GM12878 (cell line): ENCODE data around the gene TOP2B. TPM values are rescaled to one million over a fixed set of nuclear protein-coding genes. Genes with fewer than 3 reads are reported as not detected.

Source experiments
- ATAC-seq: fragments of 200-7000 bp; cut with Tn5 transposase; 3 replicates; pipeline ENCODE4 v1.9.1; 2020; ENCODE audit warnings: mild to moderate bottlenecking, moderate library complexity
- BruUV-seq: library from RNA; stranded (reverse); fragments of 400-500 nt; replicated peaks from 2 replicates; lab custom pipeline; 2021; lab: Mats Ljungman, UMichigan
- CTCF ChIA-PET: fragments of 300-600 bp; sonication (Branson Sonifier 250); formaldehyde crosslinking; extraction: SDS; loops from one replicate; lab custom pipeline; 2021; ENCODE audit warnings: inconsistent platforms; lab: Yijun Ruan, JAX
- POLR2A ChIA-PET: fragments of 350-600 bp; formaldehyde crosslinking; extraction: SDS; loops from one replicate; lab custom pipeline; 2021; ENCODE audit warnings: inconsistent platforms; lab: Charles Lee
- RAD21 ChIA-PET: fragments of 300-600 bp; sonication (Branson Sonifier 250); formaldehyde crosslinking; loops from one replicate; lab custom pipeline; 2023; ENCODE audit warnings: antibody characterized with exemption; ENCODE audit not compliant: unreplicated experiment; lab: Charles Lee
- SMC1A ChIA-PET: fragments of 300-600 bp; sonication (Branson Sonifier 250); formaldehyde crosslinking; loops from one replicate; lab custom pipeline; 2023; ENCODE audit not compliant: unreplicated experiment, uncharacterized antibody; lab: Charles Lee
- DNase-seq: peaks from one replicate; pipeline ENCODE4 v3.0.0-alpha.2; 2011; ENCODE audit warnings: low read depth, low spot score
- FAIRE-seq: peaks from 3 replicates; lab custom pipeline; 2011; peaks lifted over from hg19 to GRCh38; lab: Jason Lieb, UNC
- H2AFZ ChIP-seq: 2 replicates; pipeline ENCODE4 v1.6.0; 2011; ENCODE audit warnings: low read depth, low read length, control low read depth; ENCODE audit not compliant: control insufficient read depth
- H3K27ac ChIP-seq: 2 replicates; pipeline ENCODE4 v1.5.1; 2011; ENCODE audit warnings: control low read depth; ENCODE audit not compliant: control insufficient read depth, insufficient read depth
- H3K27me3 ChIP-seq, 2 experiments: replicated peaks in 1 of 2; 2 replicates each; pipeline versions ENCODE4 v1.6.0 to v1.6.1; 2011; ENCODE audit warnings: low read length in 1 of 2; ENCODE audit not compliant: control insufficient read depth in 2 of 2, insufficient read depth in 2 of 2
- H3K36me3 ChIP-seq, 2 experiments: 2 replicates each; pipeline ENCODE4 v1.5.1; 2011; ENCODE audit warnings: low read length in 1 of 2; ENCODE audit not compliant: control insufficient read depth in 2 of 2, insufficient read depth in 2 of 2
- H3K4me1 ChIP-seq: 2 replicates; pipeline ENCODE4 v1.6.1; 2011; ENCODE audit warnings: mild to moderate bottlenecking, low read length, moderate library complexity, mixed read lengths; ENCODE audit not compliant: control insufficient read depth, insufficient read depth
- H3K4me2 ChIP-seq: 2 replicates; pipeline ENCODE4 v1.6.0; 2011; ENCODE audit warnings: control low read depth; ENCODE audit not compliant: control insufficient read depth, insufficient read depth
- H3K4me3 ChIP-seq: fragments of 200-600 bp; sonication (generic); 2 replicates; pipeline ENCODE4 v1.5.1; 2016
- H3K79me2 ChIP-seq: 2 replicates; pipeline ENCODE4 v1.6.0; 2011; ENCODE audit warnings: low read length; ENCODE audit not compliant: control insufficient read depth, insufficient read depth
- H3K9ac ChIP-seq: 2 replicates; pipeline ENCODE4 v1.8.0; 2011; ENCODE audit warnings: low read length, control low read depth, mixed read lengths; ENCODE audit not compliant: control insufficient read depth, insufficient read depth
- H3K9me3 ChIP-seq: replicated peaks from 3 replicates; pipeline ENCODE4 v1.5.1; 2011; ENCODE audit warnings: mild to moderate bottlenecking, low read length; ENCODE audit not compliant: control insufficient read depth, insufficient read depth
- H4K20me1 ChIP-seq: 2 replicates; pipeline ENCODE4 v1.6.0; 2011; ENCODE audit not compliant: control insufficient read depth, insufficient read depth
- KAT2A ChIP-seq: conservative IDR thresholded peaks from 2 replicates; pipeline ENCODE4 v1.6.1; 2011; ENCODE audit warnings: low read depth, low read length; ENCODE audit not compliant: control insufficient read depth
- ZBTB40 ChIP-seq: fragments of 450-650 bp; IDR thresholded peaks from 2 replicates; pipeline ENCODE4 v1.6.1; 2016; ENCODE audit warnings: mild to moderate bottlenecking, moderate library complexity, borderline replicate concordance
- ZNF384 ChIP-seq: IDR thresholded peaks from 2 replicates; pipeline ENCODE4 v1.6.1; 2012; ENCODE audit warnings: low read depth, mild to moderate bottlenecking, low read length, improper control_type of control experiment, borderline replicate concordance
- WGBS: methylation state at CpG from one replicate; pipeline ENCODE4 v1.1.6; 2016; ENCODE audit warnings: low lambda C conversion rate; ENCODE audit not compliant: insufficient replicate concordance, insufficient coverage; ENCODE audit errors: missing lambda C conversion rate; 5-methylcytosine and 5-hydroxymethylcytosine counted together
- in situ Hi-C: fragments of 300-500 bp; cut with MboI; formaldehyde crosslinking; loops from 9 replicates; pipeline ENCODE4 v1.14.3; 2018; ENCODE audit warnings: mixed read lengths
- intact Hi-C: fragments of 100-400 bp; cut with micrococcal nuclease; formaldehyde crosslinking; loops from one replicate; pipeline ENCODE4 v1.14.2; 2022; ENCODE audit not compliant: unreplicated experiment
- polyA plus RNA-seq, 11 experiments: library from polyadenylated mRNA; depleted of rRNA in 4 of 11; unstranded in 6 of 11; stranded (reverse) in 5 of 11; fragments of >200 nt; fragmentation: Nextera tagmentation in 4 of 11; fragmentation: Illumina TruSeq in 1 of 11; extraction: Ambion mirVana in 4 of 11; extraction: Trizol in 1 of 11; gene quantifications; 1 replicate in 1 of 11; 2 replicates in 10 of 11; pipeline versions ENCODE4 v1.2.1 to v1.2.3, GENCODE V29; 2011 to 2016; ENCODE audit warnings: inconsistent platforms in 2 of 11, missing spikeins in 2 of 11, low read depth in 1 of 11
- total RNA-seq, 4 experiments: library from RNA; depleted of rRNA in 3 of 4; stranded (reverse); fragments of >200 nt in 3 of 4; fragmentation: Illumina TruSeq in 1 of 4; extraction: Trizol in 1 of 4; gene quantifications; 2 replicates each; pipeline versions ENCODE4 v1.2.1 to v1.2.3, GENCODE V29; 2013 to 2021

Gene TOP2B
- total and polyA plus RNA-seq, 10 of the 15 experiments (the other 5 are each of a cell fraction or from before 2014, with no cell fraction given): 28.6 to 134 (median 83.4) TPM

GRCh38 chr3:25576146-25576545 lies 88.6 kb downstream of the TOP2B start:
- Histone ChIP-seq H3K9me3 (no peaks in the 10 kb centered on the region), H4K20me1 (no peaks in the 10 kb centered on the region; the same call in 1 of the 2 replicates), H3K79me2 (no peaks in the 10 kb centered on the region), H3K4me2 (no peak overlapping the region), H3K27me3 (no peaks in the 10 kb centered on the region; a peak in 1 of 4 replicates), H3K4me1 (no peaks in the 10 kb centered on the region), H3K4me3 (no peak overlapping the region), H2AFZ (no peak overlapping the region), H3K36me3 (no peaks in the 10 kb centered on the region), H3K9ac (no peak overlapping the region), H3K27ac (no peak overlapping the region)
- no peak for FAIRE-seq
- WGBS: 14% methylated on average over 3 of the region's 4 CpGs
- ChIA-PET POLR2A (no interaction called here), RAD21 (no interaction called here), CTCF (interaction anchor here (1.3 kb wide), 1 partner anchor 16 kb away, joined by 5 read pairs; no protein-coding TSS in a partner anchor), SMC1A (interaction anchor here (0.9 kb wide), 1 partner anchor 11 kb away, joined by 3 read pairs; no protein-coding TSS in a partner anchor)
- no TSS peak for BruUV-seq
- TF ChIP-seq ZBTB40 (no peak), KAT2A (no peak), ZNF384 (no peak)
- in situ Hi-C loops: no loop called here
- ATAC-seq: no peak
- DNase-seq: no peak
- intact Hi-C loops: no loop called here
